GM23248 (cell line): ENCODE measurements around the gene TRIM69. TPM values are rescaled to one million over a fixed set of nuclear protein-coding genes. Genes with fewer than 3 reads are reported as not detected.
"Not testable (repeated sequence)": the region's sequence is repeated elsewhere in the genome, so short reads cannot be mapped to it uniquely, and the experiment has no call there.

ENCODE experiments used
- DNase-seq: peaks from one replicate; pipeline ENCODE4 v3.0.0-alpha.2; 2015
- H2AFZ ChIP-seq: fragments of 200-600 bp; sonication (generic); 2 replicates; pipeline ENCODE4 v1.6.1; 2016; ENCODE audit warnings: antibody characterized with exemption
- H3F3A ChIP-seq: fragments of 200-600 bp; sonication (generic); 2 replicates; pipeline ENCODE4 v1.6.1; 2016; ENCODE audit warnings: mild to moderate bottlenecking, antibody characterized with exemption, mixed run types; ENCODE audit not compliant: insufficient read depth
- H3K27ac ChIP-seq: fragments of 200-600 bp; sonication (generic); 2 replicates; pipeline ENCODE4 v1.5.1; 2016; ENCODE audit warnings: mild to moderate bottlenecking
- H3K27me3 ChIP-seq: fragments of 200-600 bp; sonication (generic); replicated peaks from 2 replicates; pipeline ENCODE4 v1.6.1; 2016; ENCODE audit warnings: mild to moderate bottlenecking; ENCODE audit not compliant: insufficient read depth
- H3K36me3 ChIP-seq: fragments of 200-600 bp; sonication (generic); 2 replicates; pipeline ENCODE4 v1.6.1; 2016; ENCODE audit warnings: low read depth, mild to moderate bottlenecking
- H3K4me1 ChIP-seq: fragments of 200-600 bp; sonication (generic); 2 replicates; pipeline ENCODE4 v1.6.1; 2016; ENCODE audit warnings: mild to moderate bottlenecking; ENCODE audit not compliant: insufficient read depth
- H3K4me2 ChIP-seq: fragments of 200-600 bp; sonication (generic); one replicate; pipeline ENCODE4 v1.6.1; 2016; ENCODE audit warnings: mild to moderate bottlenecking; ENCODE audit not compliant: unreplicated experiment
- H3K4me3 ChIP-seq: fragments of 200-600 bp; sonication (generic); 2 replicates; pipeline ENCODE4 v1.5.1; 2016; ENCODE audit warnings: mild to moderate bottlenecking
- H3K79me2 ChIP-seq: fragments of 200-600 bp; sonication (generic); 2 replicates; pipeline ENCODE4 v1.6.1; 2016; ENCODE audit warnings: mild to moderate bottlenecking; ENCODE audit not compliant: insufficient read depth
- H3K9ac ChIP-seq: fragments of 200-600 bp; sonication (generic); 2 replicates; pipeline ENCODE4 v1.6.1; 2016; ENCODE audit warnings: mild to moderate bottlenecking
- H3K9me2 ChIP-seq: fragments of 200-600 bp; sonication (generic); 2 replicates; pipeline ENCODE4 v1.6.1; 2016; ENCODE audit warnings: mixed run types, mild to moderate bottlenecking, moderate library complexity; ENCODE audit not compliant: insufficient read depth
- H3K9me3 ChIP-seq: fragments of 200-600 bp; sonication (generic); one replicate; pipeline ENCODE4 v1.6.1; 2017; ENCODE audit warnings: low read depth
- H4K20me1 ChIP-seq: fragments of 200-600 bp; sonication (generic); 2 replicates; pipeline ENCODE4 v1.6.0; 2016; ENCODE audit not compliant: insufficient read depth
- EZH2 ChIP-seq: fragments of 200-600 bp; sonication (generic); IDR thresholded peaks from 2 replicates; pipeline ENCODE4 v1.6.1; 2018; ENCODE audit warnings: antibody characterized with exemption, mild to moderate bottlenecking; ENCODE audit not compliant: insufficient read depth, poor library complexity, severe bottlenecking
- EZH2phosphoT487 ChIP-seq: fragments of 200-600 bp; sonication (generic); IDR thresholded peaks from 2 replicates; pipeline ENCODE4 v1.6.1; 2018; ENCODE audit warnings: antibody characterized with exemption, moderate library complexity, mild to moderate bottlenecking, low read depth; ENCODE audit not compliant: insufficient read depth
- WGBS, 2 experiments: methylation state at CpG; one replicate each; pipeline ENCODE4 v1.1.6; 2015 to 2017; ENCODE audit warnings: low lambda C conversion rate in 2 of 2, low coverage in 1 of 2; ENCODE audit errors: missing lambda C conversion rate in 2 of 2; 5-methylcytosine and 5-hydroxymethylcytosine counted together
- in situ Hi-C: fragments of 300-500 bp; cut with MboI; formaldehyde crosslinking; loops from 2 replicates; pipeline ENCODE4 v1.15.0; 2020
- polyA plus RNA-seq: library from polyadenylated mRNA; unstranded; fragments of >200 nt; fragmentation: Nextera tagmentation; extraction: Ambion mirVana; gene quantifications from 2 replicates; pipeline ENCODE4 v1.2.1, GENCODE V29; 2016
- total RNA-seq: library from RNA; depleted of rRNA; stranded (reverse); fragments of >200 nt; shearing (Covaris generic); gene quantifications from 2 replicates; pipeline ENCODE4 v1.2.3, GENCODE V29; 2014

Gene TRIM69
- total and polyA plus RNA-seq, 2 experiments from 2014 or later, result 8.9 to 9.2 TPM

- no peak overlapping the region for H3K9ac ChIP-seq
- H4K20me1 ChIP-seq, result no peaks in the 10 kb centered on the region
- no peaks in the 10 kb centered on the region for H3F3A ChIP-seq
- no peaks in the 10 kb centered on the region for H3K9me2 ChIP-seq
- H3K36me3 ChIP-seq, result no peaks in the 10 kb centered on the region
- 82 to 97% methylated on average over 1 of the region's 1 CpG for WGBS, 2 experiments
- no peak for DNase-seq
- H3K79me2 ChIP-seq, result no peaks in the 10 kb centered on the region
- H3K4me2 ChIP-seq, result no peak overlapping the region
- H3K4me3 ChIP-seq, result no peak overlapping the region
- no peak overlapping the region for H3K27ac ChIP-seq
- in situ Hi-C loops, result no loop called here
- H3K27me3 ChIP-seq, result no peaks in the 10 kb centered on the region
- no peaks in the 10 kb centered on the region for H3K4me1 ChIP-seq
- TF ChIP-seq EZH2phosphoT487 (no peak), EZH2 (no peak)
- H3K9me3 ChIP-seq, result peaks cover 4% of the 10 kb centered on the region
- no peak overlapping the region for H2AFZ ChIP-seq
These were observed 17.0 kb downstream of the TRIM69 start for GRCh38 chr15:44753345-44753744.

GRCh38 chr15:44763187-44763586 lies 26.9 kb downstream of the TRIM69 start:
- Histone ChIP-seq H2AFZ (no peak overlapping the region), H3K36me3 (no peaks in the 10 kb centered on the region), H4K20me1 (no peaks in the 10 kb centered on the region), H3K9me2 (no peaks in the 10 kb centered on the region), H3F3A (no peaks in the 10 kb centered on the region), H3K9ac (no peak overlapping the region), H3K27ac (no peak overlapping the region), H3K4me2 (no peak overlapping the region), H3K79me2 (no peaks in the 10 kb centered on the region), H3K4me1 (no peaks in the 10 kb centered on the region), H3K27me3 (0 out of 2 replicates have a peak, but pooled peaks cover 7% of the 10 kb centered on the region), H3K9me3 (no peaks in the 10 kb centered on the region), H3K4me3 (no peak overlapping the region)
- in situ Hi-C loops, result no loop called here
- DNase-seq, result no peak
- WGBS, 2 experiments, result 81 to 88% methylated on average over 2 of the region's 2 CpGs
- no peak for TF ChIP-seq EZH2
- no peak for TF ChIP-seq EZH2phosphoT487

GRCh38 chr15:44763848-44764247 lies 27.5 kb downstream of the TRIM69 start:
- no peaks in the 10 kb centered on the region for H3K36me3 ChIP-seq
- no peak overlapping the region for H3K4me2 ChIP-seq
- H3K27ac ChIP-seq, result no peak overlapping the region
- H3K4me3 ChIP-seq, result no peak overlapping the region
- no peaks in the 10 kb centered on the region for H3K4me1 ChIP-seq
- in situ Hi-C loops, result no loop called here
- TF ChIP-seq EZH2 (no peak), EZH2phosphoT487 (no peak)
- H3F3A ChIP-seq, result no peaks in the 10 kb centered on the region
- 0 out of 2 replicates have a peak, but pooled peaks cover 7% of the 10 kb centered on the region for H3K27me3 ChIP-seq
- DNase-seq, result no peak
- H3K9ac ChIP-seq, result no peak overlapping the region
- H3K9me2 ChIP-seq, result no peaks in the 10 kb centered on the region
- H3K79me2 ChIP-seq, result no peaks in the 10 kb centered on the region
- H4K20me1 ChIP-seq, result no peaks in the 10 kb centered on the region
- H2AFZ ChIP-seq, result no peak overlapping the region
- no peaks in the 10 kb centered on the region for H3K9me3 ChIP-seq
- 47 to 49% methylated on average over 3 of the region's 3 CpGs for WGBS, 2 experiments

GRCh38 chr15:44765036-44765435 lies 28.7 kb downstream of the TRIM69 start:
- 11 to 17% methylated on average over 3 of the region's 3 CpGs for WGBS, 2 experiments
- 0 out of 2 replicates have a peak, but pooled peaks cover 4% of the 10 kb centered on the region for H3K27me3 ChIP-seq
- TF ChIP-seq EZH2phosphoT487 (no peak), EZH2 (no peak)
- H3K9me2 ChIP-seq, result no peaks in the 10 kb centered on the region
- DNase-seq, result peak; percentile 10
- in situ Hi-C loops, result no loop called here
- H2AFZ ChIP-seq, result no peak overlapping the region
- H4K20me1 ChIP-seq, result no peaks in the 10 kb centered on the region
- H3K4me3 ChIP-seq, result no peak overlapping the region
- H3K4me2 ChIP-seq, result no peak overlapping the region
- H3F3A ChIP-seq, result no peaks in the 10 kb centered on the region
- H3K9ac ChIP-seq, result no peak overlapping the region
- no peaks in the 10 kb centered on the region for H3K4me1 ChIP-seq
- no peaks in the 10 kb centered on the region for H3K36me3 ChIP-seq
- no peak overlapping the region for H3K27ac ChIP-seq
- no peaks in the 10 kb centered on the region for H3K9me3 ChIP-seq
- H3K79me2 ChIP-seq, result no peaks in the 10 kb centered on the region

GRCh38 chr15:44769521-44769920 lies 33.2 kb downstream of the TRIM69 start:
- Histone ChIP-seq H3K79me2 (no peaks in the 10 kb centered on the region), H3K4me3 (no peak overlapping the region), H3K4me1 (no peaks in the 10 kb centered on the region), H3K9me3 (no peaks in the 10 kb centered on the region), H3K9ac (no peak overlapping the region), H2AFZ (no peak overlapping the region), H3K27me3 (no peaks in the 10 kb centered on the region), H3K36me3 (no peaks in the 10 kb centered on the region), H3K9me2 (no peaks in the 10 kb centered on the region), H4K20me1 (no peaks in the 10 kb centered on the region), H3F3A (no peaks in the 10 kb centered on the region), H3K27ac (no peak overlapping the region), H3K4me2 (no peak overlapping the region)
- WGBS, 2 experiments, result 75% methylated on average over 5 of the region's 5 CpGs
- in situ Hi-C loops, result no loop called here
- TF ChIP-seq EZH2phosphoT487, result no peak
- no peak for TF ChIP-seq EZH2
- no peak for DNase-seq

- H3K9me3 ChIP-seq, H3K4me3 ChIP-seq, H3F3A ChIP-seq, H3K9ac ChIP-seq, H3K36me3 ChIP-seq, H4K20me1 ChIP-seq, H3K4me2 ChIP-seq, H3K4me1 ChIP-seq, H2AFZ ChIP-seq, H3K27me3 ChIP-seq, DNase-seq, in situ Hi-C loops, H3K27ac ChIP-seq, H3K9me2 ChIP-seq, H3K79me2 ChIP-seq: not testable (repeated sequence)
- 30 to 37% methylated on average over 5 of the region's 5 CpGs for WGBS, 2 experiments
These were observed 34.4 kb downstream of the TRIM69 start for GRCh38 chr15:44770715-44771114.
